ENCODE measurements around the gene MRPL41.
A peak's percentile ranks its signal among the peaks of the same experiment; 100 is the strongest.
"Not testable (repeated sequence)": the region's sequence is repeated elsewhere in the genome, so short reads cannot be mapped to it uniquely, and the experiment has no call there.

MRPL41 gene

GRCh38 chr9:137583957-137584356 is 32.3 kb downstream of the MRPL41 start:
- no peak for DNase-seq (ENCODE audit: low read depth)

DNA sequence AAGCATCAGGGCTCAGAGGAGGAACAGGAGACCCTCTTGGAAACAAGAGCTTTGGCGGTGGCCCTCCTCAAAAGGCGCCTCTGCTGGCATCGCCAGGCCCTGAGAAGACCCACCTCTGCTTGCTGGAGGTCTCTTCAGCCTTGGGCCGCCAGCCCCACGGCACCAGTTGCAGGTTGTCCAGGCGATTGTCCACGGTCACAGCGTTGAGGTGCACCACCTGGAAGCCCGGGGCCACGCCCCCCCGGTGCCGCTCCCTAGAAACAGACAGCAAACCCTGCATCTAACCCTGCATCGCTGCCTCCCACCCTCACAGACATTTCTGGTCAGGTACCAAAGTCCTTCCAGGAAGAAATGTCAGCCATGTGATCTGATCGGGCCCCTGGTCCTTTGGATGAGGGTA is 35.2 kb downstream of the MRPL41 start:
- no peak for DNase-seq (ENCODE audit: low read depth)

- DNase-seq (ENCODE audit: low read depth), result no peak
Measured at GRCh38 chr9:137588311-137588710, 36.6 kb downstream of the MRPL41 start.

- DNase-seq (ENCODE audit: low read depth), result no peak
Measured at GRCh38 chr9:137588891-137589290, 37.2 kb downstream of the MRPL41 start.

DNA sequence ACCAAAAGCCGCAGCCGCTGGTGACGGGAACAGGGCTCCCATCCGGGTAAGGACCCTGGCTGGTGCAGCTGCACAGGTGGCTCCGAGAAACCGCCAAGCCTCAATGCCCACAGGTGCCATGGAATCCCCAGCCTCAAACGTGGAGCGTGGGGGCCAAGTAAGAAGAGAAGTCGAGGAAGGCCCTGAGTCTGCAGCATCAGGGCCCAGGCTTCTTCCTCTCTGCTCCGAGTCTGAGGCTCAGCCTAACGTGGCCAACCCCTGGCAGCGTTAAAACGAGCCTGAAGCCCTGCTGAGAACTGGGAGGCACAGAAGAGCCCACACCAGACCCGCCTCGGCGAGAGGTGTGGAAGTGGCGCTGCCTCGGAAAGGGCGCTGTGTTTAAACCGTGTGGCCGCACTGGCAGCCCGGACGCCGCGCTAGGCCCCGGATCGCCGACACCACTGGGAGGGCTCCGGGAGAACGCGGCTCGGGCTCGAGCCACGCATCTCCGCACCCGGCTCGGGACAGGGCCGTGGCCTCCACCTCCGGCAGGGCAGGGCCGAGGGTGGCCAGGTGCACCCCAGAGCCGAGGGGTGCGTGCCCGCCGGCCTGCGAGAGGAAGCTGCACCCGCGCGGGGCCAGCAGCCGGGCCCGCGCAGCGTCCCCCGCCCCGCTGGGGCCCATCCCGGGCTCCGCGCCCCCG is 37.9 kb downstream of the MRPL41 start:
- DNase-seq (ENCODE audit: low read depth), result peak; percentile 42

DNA sequence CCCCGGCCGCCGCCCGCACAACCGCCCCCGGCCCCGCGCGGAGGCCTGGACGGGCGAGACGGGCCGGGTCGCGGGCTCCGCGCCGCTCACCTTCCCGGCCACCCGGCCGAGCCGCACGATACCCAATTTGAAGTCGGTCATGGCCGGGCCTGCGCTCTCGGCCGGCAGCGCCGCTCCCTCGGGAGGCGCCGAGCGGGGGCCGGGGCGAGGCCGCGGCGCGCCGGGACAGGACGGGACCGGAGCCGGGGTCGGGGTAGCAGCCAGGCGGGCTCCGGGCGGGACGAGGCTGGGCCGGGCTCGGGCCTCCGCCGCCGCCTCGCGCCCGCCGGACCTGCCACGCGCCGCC is 38.4 kb downstream of the MRPL41 start:
- no peak for DNase-seq (ENCODE audit: low read depth)

DNA sequence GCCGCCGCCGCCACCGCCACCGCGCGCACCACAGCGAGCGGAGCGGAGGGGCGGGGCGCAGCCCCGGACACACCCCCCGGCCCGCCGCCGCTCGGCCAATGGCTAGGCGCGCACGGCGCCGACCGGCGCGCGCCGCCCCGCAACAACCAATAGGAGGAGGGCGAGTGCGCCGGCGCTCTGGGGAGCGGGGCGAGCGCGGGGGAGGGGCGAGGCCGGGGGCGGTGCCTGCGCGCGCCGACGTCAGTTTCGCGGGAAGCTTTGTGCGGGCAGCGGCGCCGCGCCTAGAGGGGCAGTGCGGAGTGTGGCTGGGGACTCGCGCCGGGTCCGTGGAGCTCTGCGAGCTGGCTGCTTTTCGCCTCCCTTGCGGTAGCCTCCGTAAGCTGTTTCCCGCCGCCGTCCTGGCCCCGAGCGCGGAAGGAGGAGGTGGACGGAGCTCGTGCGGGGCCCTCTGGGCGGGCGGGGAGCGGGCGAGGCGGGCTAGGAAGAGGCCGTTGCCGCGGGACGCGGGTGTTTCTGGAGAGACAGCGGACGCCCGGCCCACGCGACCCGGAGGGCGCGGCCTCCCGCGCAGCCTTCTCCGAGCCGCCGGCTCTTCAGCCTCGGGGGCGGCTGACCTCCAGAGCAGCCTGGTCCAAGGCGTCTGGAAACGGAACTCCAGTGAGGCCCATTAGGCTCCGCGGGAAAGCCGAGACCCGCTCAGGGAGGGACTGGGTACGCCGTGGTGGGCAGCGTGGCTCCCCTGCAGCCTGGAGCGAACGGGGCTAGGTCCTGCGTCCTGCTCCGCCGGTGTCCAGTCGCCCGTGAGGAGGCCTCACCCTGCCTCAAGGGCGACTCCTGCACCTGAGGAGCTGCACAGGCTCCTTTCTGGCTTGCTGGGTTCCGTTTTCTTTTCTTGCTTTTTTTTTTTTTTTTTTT is 39.0 kb downstream of the MRPL41 start, which contains the start of gene ZMYND19:
Gene ZMYND19, minus strand, starts transcription at position 44 of the 915 bp plus-strand sequence. CDS start 249 bp downstream, outside the sequence.
- peak; percentile 81 for DNase-seq (ENCODE audit: low read depth)

DNA sequence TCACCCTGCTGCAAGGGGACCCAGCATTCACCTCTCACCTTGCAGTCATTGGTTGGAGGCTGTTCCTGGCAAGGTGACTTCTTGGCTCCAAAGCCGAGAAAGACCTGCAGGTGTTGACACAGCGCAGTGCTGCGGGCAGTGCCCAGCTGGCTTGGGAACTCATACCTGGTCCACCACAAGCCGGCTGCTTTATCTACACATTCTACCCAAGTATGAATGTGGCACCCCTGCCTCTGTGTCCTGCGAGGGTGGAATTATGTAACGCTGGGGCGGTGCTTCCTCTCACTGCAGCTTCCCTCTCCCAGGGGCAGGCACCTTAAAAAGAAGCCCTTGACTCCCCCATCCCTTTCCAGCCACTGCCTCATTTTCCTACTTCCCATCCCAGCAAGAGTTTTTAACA is 41.1 kb downstream of the MRPL41 start:
- no peak for DNase-seq (ENCODE audit: low read depth)

DNA sequence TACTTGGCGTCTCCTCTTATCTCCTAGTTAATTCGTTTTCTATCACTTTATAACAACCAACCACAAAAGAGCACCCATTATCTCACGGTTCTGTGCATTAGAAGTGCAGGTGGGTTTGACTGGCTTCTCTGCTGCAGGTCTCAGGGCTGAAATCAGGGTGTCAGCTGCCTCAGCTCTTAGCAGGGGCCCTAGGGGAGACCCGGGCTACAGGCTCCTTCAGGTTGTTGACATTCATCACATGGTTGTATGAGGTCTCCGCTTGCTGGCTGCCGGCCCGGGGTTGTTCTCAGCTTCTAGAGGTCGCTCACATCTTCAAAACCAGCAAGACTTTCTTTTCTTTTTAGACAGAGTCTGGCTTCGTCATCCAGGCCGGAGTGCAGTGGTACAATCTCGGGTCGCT is 41.5 kb downstream of the MRPL41 start:
- no peak for DNase-seq (ENCODE audit: low read depth)

DNA sequence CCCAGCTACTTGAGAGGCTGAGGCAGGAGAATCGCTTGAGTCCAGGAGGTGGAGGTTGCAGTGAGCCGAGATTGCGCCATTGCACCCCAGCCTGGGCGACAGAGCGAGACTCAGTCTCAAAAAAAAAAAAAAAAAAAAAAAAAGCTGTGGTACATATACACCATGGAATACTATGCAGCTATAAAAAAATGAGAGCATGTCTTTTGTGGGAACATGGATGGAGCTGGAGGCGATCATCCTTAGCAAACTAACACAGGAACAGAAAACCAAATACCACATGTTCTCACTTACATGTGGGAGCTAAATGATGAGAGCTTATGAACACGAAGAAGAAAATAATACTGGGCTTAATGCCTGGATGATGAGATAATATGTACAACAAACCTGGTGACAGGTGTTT is 44.9 kb downstream of the MRPL41 start:
- DNase-seq (ENCODE audit: low read depth), result not testable (repeated sequence)

- no peak for DNase-seq (ENCODE audit: low read depth)
Measured at GRCh38 chr9:137598943-137599342, 47.3 kb downstream of the MRPL41 start.
